EH (cell line): ENCODE measurements around the gene C1orf159.

Source experiments
- DNase-seq: peaks from one replicate; pipeline ENCODE4 v3.0.0-alpha.2; 2015; ENCODE audit warnings: low read depth

Gene C1orf159

DNA sequence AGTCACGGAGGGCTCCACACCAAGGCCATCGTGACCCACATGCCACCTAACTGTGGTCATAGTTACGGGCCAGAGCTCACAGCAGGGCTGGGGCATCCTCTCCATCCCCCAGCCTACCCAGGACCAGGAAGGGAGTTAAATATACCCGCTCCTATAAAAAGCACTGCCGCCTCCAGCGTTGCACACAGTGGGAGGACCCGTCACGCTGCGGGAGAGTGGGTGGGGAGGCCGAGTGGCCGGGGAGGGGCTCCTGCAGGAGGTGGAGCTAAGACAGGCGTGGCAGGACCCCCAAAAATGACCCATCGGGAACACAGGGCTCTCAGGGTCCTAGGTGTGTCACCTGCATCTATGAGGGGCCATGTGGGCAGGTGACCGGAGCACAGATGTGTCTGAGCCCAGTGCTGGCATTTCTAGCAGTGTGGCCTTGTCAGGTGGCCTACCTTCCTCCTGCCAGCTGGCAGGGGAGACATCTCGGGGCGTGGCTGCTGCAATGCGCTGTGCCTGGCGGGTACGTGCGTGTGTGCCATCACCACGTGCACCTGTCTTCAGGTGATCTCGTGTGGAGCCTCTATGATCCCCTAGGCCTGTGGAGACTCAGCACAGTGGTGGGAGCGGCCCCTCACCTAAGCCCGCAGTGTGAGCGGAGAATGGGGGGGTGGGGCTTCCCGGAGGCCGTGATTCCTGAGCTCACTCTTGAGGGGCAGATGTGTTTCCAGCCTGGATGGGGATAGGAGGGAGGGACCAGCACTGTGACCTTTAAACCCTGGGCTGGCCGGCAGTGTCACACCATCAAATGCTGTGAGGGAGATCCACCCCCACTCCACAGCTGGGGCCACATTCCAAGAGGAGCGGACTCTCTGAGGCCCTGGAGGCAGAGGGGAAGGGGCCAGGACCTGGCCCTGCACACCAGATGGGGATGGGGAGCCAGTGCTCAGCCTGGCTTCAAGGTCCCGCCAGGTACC, 78.2 kb downstream of the C1orf159 start:
- DNase-seq: no peak

DNA sequence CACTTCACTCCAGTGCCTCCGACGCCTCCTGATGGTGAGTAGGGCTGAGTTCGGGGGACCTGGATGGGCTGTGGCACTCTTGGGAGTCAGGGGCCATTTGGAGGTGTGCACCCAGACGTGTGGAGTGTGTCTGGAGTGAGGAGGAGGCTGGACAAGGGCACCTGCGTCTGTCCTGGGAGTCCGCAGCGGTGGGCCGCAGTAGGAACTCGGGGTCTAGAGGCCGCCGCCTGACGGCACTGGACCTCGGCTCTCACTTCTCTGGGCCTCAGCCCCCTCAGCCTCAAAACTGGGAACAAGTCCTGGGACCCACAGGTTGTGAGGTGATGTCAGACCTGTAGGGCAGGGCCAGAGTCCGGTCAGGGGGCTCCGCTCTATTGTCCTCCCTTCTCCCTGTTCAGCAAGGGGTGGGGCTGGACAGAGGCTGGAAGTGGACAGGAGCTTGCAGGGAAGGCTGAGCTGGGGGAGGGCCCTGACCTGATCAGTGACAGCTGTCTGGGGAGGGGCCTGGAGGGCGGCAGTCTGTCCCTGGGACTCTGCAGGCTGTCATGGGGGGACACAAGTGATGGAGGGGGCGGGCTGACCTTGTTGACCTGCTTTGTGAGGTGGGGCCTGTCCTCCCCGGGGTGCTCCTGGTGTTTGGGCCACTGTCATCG, 80.5 kb downstream of the C1orf159 start:
- DNase-seq: no peak

DNA sequence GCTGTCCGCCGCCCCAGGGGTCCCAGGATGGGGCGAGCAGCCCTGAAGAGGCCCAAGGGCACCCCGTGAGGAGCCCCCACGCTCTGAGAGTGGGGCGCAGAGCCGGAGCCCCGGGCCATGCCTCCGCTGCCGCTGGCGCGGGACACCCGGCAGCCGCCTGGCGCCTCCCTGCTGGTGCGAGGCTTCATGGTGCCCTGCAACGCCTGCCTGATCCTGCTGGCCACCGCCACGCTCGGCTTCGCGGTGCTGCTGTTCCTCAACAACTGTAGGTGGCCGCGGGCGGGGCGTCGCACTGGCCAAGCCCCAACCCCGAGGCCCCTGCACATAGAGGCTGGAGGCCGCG, 81.5 kb downstream of the C1orf159 start:
- DNase-seq: no peak

DNA sequence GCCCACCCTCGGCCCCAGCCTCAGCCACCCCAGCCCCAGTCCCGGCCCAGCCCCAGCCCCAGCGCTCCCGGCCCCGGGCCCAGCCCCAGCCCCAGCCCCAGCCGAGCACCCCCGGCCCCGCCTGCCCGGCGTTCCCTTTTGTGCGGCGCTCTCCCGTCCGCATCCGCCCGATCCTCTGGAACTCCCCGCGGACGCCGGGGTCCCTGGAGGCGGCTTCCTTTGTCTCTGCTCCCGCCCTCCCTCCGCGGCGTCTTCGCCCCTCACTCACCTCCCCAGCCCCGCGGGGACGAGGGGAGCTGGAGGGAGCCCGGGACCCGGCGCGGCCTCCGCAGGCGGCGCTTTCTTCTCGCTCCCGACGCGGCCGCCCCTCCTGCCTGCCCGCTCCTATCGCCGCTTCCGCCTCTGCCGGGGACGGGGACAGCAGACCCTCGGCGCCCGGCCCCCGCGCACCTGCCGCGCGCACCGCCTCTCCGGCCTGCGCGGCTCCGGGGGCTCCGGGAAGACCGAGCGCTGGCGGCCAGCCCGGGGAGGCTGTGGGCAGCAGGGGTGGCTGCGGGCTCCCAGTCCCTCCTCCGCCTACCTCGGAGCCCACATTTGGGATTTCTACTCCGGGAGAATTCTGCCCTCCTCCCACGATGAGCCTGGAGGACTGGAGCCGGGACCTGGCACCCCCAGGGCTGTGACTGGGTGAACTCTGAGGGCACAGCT, 82.0 kb downstream of the C1orf159 start:
- DNase-seq: no peak

DNA sequence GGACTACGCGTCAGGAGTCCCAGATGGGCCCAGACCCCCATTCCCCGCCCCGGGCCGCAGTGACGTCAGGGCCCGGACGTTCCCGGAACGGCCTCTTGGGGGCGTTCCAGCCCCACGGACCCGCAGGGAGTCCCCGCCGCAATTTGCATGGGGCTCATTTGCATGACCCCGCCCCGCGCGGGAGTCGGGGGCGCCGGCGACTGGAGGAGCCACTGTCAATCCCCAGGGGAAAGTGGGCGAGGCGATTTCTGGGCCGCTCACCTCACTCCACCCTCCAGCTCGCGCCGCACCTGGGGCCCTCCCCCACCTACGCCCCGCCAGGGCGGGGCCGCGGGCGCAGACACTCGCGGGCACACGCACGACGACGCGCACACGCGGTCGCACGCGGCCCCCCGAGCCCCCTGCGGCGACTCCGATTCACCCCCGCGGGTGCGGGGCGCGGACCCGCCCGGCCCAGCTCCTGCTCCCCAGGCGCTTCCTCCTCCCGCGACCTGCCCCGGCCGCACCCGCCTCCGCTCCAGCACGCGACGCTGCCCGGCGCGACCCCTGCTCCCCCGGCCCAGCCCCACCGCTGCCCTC, 82.8 kb downstream of the C1orf159 start:
- DNase-seq: peak; percentile 74

DNA sequence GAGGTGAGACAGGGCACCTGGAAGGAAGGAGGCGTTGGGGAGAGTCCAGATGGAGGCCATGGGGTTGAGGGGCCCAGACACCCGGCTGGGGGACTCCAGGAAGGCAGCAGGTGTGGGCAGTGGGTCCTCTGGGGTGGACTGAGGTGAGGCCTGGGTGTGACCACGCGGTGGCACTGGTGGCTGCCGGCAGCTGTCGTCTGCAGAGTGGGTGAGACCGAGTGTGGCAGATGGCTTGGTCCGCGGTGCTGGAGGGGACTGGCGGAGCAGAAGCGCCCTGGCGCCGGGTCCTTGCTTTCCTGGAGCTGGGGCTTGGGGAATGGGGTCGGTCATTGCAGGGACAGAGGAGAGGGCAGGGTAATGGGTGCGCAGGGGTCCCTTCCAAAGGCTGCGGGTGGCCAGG, 83.5 kb downstream of the C1orf159 start:
- DNase-seq: no peak
